Measurements from ENCODE around the gene PTPN6.

DNA sequence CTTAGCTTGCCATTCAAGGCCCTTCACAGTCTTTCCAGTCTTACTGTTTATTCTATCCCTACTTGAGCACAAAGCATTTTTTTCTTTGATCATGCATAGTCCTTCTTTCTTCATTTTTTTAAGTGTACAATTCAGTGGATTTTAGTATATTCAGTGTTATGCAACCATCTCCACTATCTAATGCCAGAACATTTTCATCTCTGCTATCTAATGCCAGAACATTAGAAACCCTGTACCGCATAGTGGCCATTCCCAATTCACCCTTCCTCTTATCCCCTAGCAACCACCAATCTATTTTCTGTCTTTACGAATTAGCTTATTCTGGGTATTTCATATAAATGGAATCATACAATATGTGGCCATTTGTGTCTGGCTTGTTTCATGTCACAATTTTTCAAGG lies 53.7 kb downstream of the PTPN6 start:
- TF ChIP-seq, protein P1, sequence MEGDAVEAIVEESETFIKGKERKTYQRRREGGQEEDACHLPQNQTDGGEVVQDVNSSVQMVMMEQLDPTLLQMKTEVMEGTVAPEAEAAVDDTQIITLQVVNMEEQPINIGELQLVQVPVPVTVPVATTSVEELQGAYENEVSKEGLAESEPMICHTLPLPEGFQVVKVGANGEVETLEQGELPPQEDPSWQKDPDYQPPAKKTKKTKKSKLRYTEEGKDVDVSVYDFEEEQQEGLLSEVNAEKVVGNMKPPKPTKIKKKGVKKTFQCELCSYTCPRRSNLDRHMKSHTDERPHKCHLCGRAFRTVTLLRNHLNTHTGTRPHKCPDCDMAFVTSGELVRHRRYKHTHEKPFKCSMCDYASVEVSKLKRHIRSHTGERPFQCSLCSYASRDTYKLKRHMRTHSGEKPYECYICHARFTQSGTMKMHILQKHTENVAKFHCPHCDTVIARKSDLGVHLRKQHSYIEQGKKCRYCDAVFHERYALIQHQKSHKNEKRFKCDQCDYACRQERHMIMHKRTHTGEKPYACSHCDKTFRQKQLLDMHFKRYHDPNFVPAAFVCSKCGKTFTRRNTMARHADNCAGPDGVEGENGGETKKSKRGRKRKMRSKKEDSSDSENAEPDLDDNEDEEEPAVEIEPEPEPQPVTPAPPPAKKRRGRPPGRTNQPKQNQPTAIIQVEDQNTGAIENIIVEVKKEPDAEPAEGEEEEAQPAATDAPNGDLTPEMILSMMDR (conservative IDR thresholded peaks at IDR 0.05; ENCODE audit: low read length), result no peak
- TF ChIP-seq EZH2phosphoT487 (IDR thresholded peaks at IDR 0.05; ENCODE audit: borderline replicate concordance, low read depth, low read length), result no peak
